ENCODE data around the gene ACOT8.
"Not testable (repeated sequence)": the region's sequence is repeated elsewhere in the genome, so short reads cannot be mapped to it uniquely, and the experiment has no call there.

The ACOT8 gene

DNA sequence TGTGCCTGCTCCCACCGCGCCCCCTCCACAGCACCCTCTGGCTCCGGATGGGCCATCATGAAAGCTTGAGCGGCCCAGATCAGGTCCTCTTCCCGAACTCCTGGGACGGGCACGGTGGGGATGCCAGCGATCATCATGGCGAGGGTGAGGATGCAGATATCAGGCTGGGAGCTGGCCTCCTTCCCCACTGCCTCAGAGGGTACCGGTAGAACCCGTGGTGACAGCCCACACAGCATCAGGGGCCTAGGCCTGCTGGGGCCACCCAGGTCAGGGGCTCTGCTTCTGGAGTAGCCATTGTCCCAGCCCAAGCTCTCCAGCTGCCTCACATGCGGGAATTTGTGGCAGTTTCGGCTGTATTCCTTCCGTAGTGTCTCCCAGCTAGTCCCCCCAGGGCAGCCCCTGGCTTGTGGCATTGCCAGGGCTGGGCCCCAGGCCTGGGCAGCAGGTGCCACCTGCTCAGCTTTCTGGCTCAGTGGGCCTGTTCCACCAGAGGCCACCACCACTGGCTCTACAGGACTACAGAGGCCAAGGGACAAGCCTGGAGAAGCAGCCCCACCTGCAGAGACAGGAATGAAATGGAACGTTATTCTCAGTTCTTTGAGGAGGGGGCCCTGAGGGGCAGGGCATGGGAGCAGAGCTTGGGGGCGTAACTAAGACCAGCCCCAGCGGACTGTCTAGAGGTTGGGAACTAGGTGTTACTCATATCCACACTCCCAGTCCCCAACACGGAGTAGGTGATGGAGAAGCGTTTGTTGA is 29.6 kb upstream of the ACOT8 start:
- no peak for DNase-seq

DNA sequence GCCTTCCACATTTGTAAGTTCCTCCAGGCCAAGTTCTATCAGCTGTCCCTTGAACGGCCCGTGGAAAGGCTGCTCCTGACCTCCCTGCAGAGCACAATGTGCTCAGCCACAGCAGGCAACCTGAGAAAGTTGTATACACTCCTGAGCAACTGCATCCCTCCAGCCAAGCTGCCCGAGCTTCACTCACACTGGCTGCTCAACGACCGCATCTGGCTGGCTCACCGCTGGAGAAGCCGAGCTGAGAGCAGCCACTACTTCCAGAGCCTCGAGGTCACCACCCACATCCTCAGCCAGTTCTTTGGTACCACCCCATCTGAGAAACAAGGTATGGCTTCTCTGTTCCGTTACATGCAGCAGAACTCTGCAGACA is 25.9 kb upstream of the ACOT8 start:
- DNase-seq = no peak

- no peak for DNase-seq
These were observed 25.4 kb upstream of the ACOT8 start for GRCh38 chr20:45882469-45883099.

DNA sequence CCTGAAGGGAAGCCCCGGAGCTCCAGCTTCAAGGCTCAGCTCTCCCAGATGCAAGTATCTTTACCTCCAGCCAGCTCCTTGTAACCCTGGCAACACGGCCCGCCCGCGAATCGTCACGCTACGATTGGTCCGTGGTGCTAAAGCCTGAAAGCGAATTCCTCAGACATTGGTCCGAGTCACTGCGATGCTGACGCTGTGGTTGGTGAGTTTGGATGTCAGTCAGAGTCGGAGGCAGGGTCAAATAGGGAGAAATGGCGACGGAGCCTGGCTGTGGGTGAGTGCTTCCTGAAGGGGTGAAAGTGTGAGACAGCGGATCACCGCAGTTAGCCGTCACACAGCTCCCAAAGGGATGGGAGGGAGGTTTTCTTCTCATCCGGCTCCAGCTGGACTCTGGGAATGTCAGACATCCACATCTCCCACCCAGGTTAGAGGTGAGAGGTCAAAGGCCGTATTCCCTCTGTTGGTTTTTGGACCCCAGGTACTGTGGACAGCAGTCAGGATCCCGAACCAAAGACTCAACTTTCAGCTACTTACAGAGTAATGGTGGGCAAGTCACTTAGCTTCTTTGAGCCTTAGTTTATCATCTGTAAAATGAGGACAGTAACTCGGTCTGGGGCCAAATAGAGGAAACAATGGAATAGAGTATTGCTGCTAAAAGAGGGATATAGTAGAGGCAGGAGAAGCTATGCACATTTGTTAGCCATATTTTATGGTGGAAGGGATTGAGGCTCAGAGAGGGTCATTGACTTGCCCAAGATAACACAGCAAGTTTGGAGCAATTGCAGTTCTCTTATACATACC is 24.0 kb upstream of the ACOT8 start, which contains the start of gene ZSWIM1:
Gene ZSWIM1 (plus strand): TSS at position 240 of the 801 bp plus-strand sequence. CDS start 1,366 bp downstream, outside the sequence.
- DNase-seq = peak; percentile 98

DNA sequence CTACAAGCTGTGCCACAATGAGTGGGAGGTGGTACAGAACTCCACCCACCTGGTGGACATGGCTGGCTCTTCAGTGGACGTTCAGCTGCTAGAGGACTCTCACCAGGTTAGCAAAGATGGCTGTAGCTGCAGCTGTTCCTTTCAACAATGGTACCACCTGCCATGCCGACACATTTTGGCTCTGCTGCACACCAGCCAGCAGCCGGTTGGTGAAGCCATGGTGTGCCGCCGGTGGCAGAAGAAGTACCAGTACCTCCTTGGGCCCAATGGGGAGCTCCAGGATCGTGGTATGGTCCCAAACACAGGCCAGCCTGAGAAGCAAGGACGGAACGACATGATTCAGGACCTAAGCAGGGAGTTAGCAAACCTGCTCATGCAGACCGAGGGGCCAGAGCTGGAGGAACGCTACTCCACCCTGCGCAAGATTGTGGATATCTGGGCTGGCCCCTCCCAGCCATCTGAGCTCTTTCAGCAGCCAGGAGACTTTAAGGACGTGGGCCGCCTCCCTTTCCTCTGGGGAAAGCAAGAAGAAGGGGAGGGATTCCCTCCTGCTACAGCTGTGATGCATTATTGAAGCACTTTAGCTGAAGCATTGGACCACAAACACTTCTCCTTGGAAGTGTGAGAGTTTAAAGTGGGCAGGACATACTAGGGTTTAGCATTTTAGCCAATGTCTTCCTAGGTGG is 21.0 kb upstream of the ACOT8 start:
- DNase-seq = no peak

DNA sequence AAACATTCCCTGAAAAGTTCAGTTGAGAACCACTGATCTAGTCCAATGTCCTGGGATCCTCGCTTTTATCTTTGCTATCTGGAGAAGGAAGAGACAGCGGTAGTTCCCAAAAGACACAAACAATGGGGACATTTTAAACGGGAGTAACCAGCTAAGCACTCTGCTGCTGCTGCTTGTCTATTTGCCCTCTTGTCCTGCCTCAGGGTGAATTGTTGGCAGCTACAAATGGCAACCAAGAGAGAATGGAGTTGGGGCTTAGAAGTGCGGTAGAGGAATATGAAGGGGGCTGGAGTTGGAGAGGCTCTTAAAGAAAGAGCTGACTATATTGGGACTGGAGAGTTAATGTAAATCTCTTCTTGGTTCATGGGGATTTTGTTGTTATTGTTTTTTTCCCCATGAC is 17.4 kb upstream of the ACOT8 start:
- DNase-seq = no peak

DNA sequence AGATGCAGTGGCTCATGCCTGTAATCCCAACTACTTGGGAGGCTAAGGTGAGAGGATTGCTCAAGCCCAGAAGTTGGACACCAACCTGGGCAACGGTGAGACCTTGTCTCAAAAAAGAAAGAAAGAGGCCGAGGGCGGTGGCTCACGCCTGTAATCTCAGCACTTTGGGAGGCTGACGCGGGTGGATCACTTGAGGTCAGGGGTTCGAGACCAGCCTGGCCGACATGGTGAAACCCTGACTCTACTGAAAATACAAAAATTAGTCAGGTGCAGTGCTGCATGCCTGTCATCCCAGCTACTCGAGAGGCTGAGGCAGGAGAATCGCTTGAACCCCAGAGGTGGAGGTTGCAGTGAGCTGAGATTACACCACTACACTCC is 16.9 kb upstream of the ACOT8 start:
- DNase-seq = not testable (repeated sequence)

DNA sequence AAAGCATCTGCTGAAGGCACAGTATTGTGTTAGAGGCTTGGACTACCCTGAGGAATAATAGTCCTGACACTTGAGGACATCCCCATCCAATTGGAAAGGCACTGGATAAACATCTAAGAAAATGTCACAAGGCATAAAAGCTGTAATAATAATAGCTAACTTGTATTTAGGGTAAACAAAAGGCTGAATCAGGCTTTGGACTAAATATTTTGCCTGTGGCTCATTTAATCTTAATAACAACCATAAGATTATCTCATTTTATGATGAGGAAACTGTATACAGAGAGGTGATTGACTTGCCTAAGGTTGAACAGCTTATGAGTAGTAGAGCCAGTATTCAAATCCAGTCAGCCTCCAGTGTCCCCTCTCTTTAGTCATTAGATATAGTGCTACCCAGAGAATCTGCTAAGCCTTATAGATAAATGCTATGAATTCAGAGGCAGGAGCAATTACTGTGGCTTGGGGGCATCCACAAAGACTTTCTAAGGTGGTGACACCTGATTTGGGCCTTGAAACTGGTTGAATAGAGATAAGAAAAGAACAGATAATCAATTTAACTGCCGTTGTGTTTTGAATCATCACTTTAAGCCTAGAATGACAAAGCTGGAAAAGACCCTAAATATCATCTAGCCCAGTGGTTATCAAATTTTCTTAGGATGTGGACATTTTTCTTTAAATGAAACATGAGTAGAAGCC is 16.4 kb upstream of the ACOT8 start:
- DNase-seq = no peak

DNA sequence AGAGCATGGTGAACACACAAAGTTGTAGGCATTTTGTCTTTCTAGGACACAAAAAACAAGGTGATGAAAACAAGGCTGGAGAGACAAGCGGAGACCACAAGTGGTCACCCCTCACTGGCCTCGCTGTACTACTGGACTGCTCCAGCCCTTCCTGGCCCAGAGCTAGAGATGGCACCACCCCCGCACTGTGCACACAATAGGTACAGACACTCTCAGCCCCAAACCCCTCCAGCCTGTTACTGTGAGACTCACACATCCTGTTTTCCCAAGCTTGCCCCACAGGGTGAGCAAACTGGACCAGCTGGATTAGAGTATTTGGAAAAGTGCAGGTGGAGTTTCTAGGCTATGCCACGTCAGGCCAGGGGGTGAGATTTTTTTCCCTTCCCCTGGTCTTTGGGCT is 15.4 kb upstream of the ACOT8 start:
- DNase-seq = no peak

DNA sequence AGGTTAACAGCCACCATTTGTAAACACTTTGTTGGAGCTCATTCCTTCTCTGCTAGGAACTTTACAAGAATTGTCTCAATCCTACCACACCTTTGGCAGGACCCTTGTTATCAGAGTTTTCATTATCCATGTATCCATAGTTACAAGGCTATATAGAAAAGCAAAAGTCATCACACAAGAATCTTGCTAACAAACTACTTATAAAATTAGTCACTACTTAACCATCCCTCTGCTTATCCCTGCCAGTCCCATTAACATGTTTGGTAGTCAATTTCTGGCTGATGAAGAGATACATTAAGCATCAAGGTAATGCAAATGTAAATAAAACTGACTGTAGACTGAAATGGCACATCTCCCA is 10.6 kb upstream of the ACOT8 start:
- DNase-seq = peak; percentile 77

DNA sequence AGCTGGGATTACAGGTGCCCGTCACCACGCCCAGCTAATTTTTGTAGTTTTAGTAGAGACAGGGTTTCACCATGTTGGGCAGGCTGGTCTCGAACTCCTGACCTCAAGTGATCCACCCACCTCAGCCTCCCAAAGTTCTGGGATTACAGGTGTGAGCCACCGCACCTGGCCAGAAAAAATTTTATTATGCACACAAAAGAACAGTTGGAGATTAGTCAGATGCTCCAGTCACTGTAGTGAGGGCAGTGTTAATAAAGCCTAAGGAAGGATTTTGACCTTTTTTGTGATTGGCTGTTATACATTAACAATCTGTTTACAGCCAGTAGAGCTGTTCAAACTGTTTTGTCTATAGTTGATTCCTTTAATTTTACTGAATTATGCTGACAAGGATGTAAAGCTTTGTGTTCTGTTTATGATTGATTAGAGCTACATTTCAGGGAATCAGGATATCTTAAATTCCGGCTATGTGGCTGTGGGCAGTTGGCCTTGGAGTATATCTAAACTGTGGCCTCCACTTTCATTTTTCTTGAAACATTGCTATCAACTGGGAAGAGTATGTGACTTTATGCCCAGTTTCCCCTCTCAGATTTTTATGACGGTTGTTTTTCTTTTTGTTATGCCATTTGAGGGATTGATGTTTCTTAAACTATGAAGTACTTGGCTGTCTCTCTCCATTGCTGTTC is 10.1 kb upstream of the ACOT8 start:
- DNase-seq = no peak

DNA sequence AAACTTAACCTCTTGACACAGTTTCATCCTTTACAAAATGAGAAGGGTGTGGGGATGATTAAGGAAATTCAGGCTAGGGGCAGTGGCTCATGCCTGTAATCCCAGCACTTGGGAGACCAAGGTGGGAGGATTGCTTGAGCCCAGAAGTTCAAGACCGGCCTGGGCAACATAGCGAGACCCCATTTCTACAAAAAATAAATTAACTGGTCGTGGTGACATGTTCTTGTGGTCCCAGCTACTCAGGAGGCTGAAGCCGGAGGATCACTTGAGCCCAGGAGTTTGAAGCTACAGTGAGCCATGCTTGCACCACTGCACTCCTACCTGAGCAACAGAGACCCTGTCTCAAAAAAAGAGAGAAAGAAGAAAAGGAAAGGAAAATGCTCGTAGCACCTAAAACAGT is 9.3 kb upstream of the ACOT8 start:
- DNase-seq = no peak

DNA sequence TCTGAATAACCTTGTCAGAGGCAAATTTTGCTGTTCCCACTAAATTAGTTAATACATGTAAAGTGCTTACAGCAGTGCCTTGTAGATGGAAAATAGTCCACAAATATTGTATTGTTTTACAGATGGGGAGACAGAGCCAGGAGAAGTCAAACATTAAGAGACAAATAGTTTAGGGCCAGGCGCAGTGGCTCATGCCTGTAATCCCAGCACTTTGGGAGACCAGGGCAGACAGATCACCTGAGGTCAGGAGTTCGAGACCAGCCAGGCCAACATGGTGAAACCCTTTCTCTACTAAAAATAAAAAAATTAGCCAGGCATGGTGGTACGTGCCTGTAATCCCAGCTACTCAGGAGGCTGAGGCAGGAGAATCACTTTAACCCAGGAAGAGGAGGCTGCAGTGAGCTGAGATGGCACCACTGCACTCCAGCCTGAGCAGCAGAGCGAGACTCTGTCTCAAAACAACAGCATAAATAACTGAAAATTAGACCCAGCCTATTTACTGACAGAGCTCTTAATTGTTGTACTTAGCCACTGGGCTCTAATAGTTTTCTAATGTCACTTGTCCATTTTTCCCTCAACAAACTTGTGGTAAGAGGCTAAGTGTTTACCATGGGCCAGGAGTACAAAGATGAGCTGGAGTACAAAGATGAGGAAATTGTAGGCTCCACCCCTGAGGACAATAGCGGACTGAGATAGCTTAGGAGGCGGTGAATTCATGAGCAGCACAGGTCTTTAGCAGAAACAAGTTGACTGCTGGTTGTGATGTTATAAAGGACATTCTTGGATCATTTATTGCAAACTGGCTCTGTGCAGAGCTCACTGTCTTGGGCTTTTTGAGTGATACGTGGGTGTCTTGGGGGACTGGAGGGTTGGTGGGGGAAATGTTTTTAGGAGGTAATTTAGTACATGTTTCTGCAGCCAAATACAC is 6.6 kb upstream of the ACOT8 start:
- DNase-seq = no peak

- no peak for DNase-seq
These were observed 4.3 kb upstream of the ACOT8 start for GRCh38 chr20:45861221-45862075.

DNA sequence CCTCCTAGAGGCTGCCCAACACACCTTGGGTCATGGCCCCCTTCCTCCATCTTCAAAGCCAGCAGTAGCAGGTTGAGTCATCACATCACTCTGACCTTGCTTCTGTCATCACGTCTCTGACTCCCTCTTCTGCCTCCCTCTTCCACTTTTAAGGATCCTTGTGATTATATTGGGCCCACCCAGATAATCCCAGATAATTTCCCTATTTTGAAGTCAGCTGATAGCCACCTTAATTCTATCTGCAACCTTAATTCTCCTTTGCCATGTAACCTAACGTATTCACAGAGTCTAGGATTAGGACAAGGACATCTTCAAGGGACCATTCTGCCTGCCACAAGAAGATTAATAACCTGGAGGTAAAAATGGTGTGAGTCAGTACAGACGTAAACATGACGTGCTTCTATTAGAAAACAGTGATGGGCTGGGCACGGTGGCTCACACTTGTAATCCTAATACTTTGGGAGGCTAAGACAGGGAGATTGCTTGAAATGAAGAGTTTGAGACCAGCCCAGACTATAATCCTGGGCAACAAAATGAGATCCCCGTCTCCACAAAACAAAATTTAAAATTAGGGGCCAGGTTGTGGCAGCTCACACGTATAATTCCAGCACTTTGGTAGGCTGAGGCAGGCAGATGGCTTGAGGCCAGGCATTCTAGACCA is 3.5 kb upstream of the ACOT8 start:
- no peak for DNase-seq

- DNase-seq = no peak
These were observed 2.7 kb upstream of the ACOT8 start for GRCh38 chr20:45859916-45860315.

- no peak for DNase-seq
These were observed 657 bp upstream of the ACOT8 start for GRCh38 chr20:45857882-45858216.

- no peak for DNase-seq
These were observed 3.7 kb downstream of the ACOT8 start for GRCh38 chr20:45853484-45853883.

DNA sequence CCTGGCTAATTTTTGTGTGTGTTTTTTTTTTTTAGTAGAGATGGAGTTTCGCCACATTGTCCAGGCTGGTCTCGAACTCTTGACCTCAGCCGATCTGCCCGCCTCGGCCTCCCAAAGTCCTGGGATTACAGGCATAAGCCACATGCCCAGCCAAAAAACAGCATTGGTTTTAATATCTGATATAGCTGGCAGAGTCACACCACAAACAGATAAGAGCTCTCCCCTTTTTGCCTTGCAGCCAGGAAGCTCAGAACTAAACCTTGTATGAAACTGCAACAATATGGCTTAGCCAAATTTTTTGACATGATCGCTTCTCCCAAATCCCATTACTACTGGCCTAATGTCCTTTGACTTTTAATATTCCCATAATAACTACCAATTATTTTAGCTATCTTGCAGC is 4.9 kb downstream of the ACOT8 start:
- no peak for DNase-seq

- DNase-seq = no peak
These were observed 5.7 kb downstream of the ACOT8 start for GRCh38 chr20:45851501-45851900.

Data from kidney glomerular epithelial cell (primary cell).